ENCODE data around the gene PPEF1.
"Not testable (repeated sequence)": the region's sequence is repeated elsewhere in the genome, so short reads cannot be mapped to it uniquely, and the experiment has no call there.

The PPEF1 gene

GRCh38 chrX:18799911-18800310 lies 92.5 kb downstream of the PPEF1 start:
- no peak for DNase-seq

- no peak for DNase-seq
Measured at GRCh38 chrX:18809641-18810040, 102.2 kb downstream of the PPEF1 start.

GRCh38 chrX:18810416-18810815 lies 103.0 kb downstream of the PPEF1 start:
- DNase-seq: no peak

- DNase-seq: no peak
Measured at GRCh38 chrX:18825375-18825774, 117.9 kb downstream of the PPEF1 start.

- no peak for DNase-seq
Measured at GRCh38 chrX:18828832-18829404, 121.5 kb downstream of the PPEF1 start.

- no peak for DNase-seq
Measured at GRCh38 chrX:18833071-18833731, 125.8 kb downstream of the PPEF1 start.

- not testable (repeated sequence) for DNase-seq
Measured at GRCh38 chrX:18847901-18848300, 140.5 kb downstream of the PPEF1 start.

- DNase-seq: no peak
Measured at GRCh38 chrX:18855919-18856644, 148.6 kb downstream of the PPEF1 start.

- no peak for DNase-seq
Measured at GRCh38 chrX:18856645-18856997, 149.2 kb downstream of the PPEF1 start.

- no peak for DNase-seq
Measured at GRCh38 chrX:18861511-18861910, 154.1 kb downstream of the PPEF1 start.

- DNase-seq: no peak
Measured at GRCh38 chrX:18864390-18864920, 157.0 kb downstream of the PPEF1 start.

GRCh38 chrX:18871161-18871890 lies 163.9 kb downstream of the PPEF1 start:
- DNase-seq: no peak

GRCh38 chrX:18871970-18872369 lies 164.5 kb downstream of the PPEF1 start:
- DNase-seq: no peak

- no peak for DNase-seq
Measured at GRCh38 chrX:18872621-18873020, 165.2 kb downstream of the PPEF1 start.

- no peak for DNase-seq
Measured at GRCh38 chrX:18873189-18873791, 165.8 kb downstream of the PPEF1 start.

GRCh38 chrX:18873836-18874235 lies 166.4 kb downstream of the PPEF1 start:
- DNase-seq: no peak

- no peak for DNase-seq
Measured at GRCh38 chrX:18874560-18875255, 167.3 kb downstream of the PPEF1 start.

GRCh38 chrX:18875256-18875878 lies 167.9 kb downstream of the PPEF1 start:
- no peak for DNase-seq

GRCh38 chrX:18877469-18877868 lies 170.0 kb downstream of the PPEF1 start:
- DNase-seq: no peak
